HepG2 (cell line): ENCODE results near the gene WDR54. TPM values are rescaled to one million over a fixed set of nuclear protein-coding genes. Genes with fewer than 3 reads are reported as not detected.

Source experiments
- ATAC-seq: fragments of 200-7000 bp; cut with Tn5 transposase; 3 replicates; pipeline ENCODE4 v1.9.1; 2020; ENCODE audit warnings: mild to moderate bottlenecking, moderate library complexity
- BruUV-seq: library from RNA; stranded (reverse); fragments of 400-500 nt; replicated peaks from 2 replicates; lab custom pipeline; 2021; lab: Mats Ljungman, UMichigan
- CTCF ChIA-PET: fragments of 300-600 bp; formaldehyde crosslinking; extraction: SDS; loops from one replicate; lab custom pipeline; 2021; ENCODE audit warnings: low total read pairs, inconsistent platforms, low intra/inter-chr PET ratio; lab: Yijun Ruan, JAX
- POLR2A ChIA-PET: fragments of 350-600 bp; sonication (Branson Sonifier 250); formaldehyde crosslinking; loops from one replicate; lab custom pipeline; 2020; ENCODE audit warnings: antibody characterized with exemption, inconsistent platforms; lab: Yijun Ruan, JAX
- DNase-seq: peaks from one replicate; pipeline ENCODE4 v3.0.0-alpha.2; 2015; ENCODE audit warnings: low spot score
- FAIRE-seq: peaks from 3 replicates; lab custom pipeline; 2011; peaks lifted over from hg19 to GRCh38; lab: Jason Lieb, UNC
- H2AFZ ChIP-seq: one replicate; pipeline ENCODE4 v1.6.1; 2011; ENCODE audit warnings: low read length, inconsistent platforms
- H3K27ac ChIP-seq: fragments of 300-600 bp; 3 replicates; pipeline ENCODE4 v1.8.0; 2011; ENCODE audit warnings: mixed run types, mild to moderate bottlenecking, mixed read lengths, low read length, inconsistent platforms; ENCODE audit not compliant: insufficient read depth; ENCODE audit errors: extremely low read length
- H3K27me3 ChIP-seq, 2 experiments: fragments of 200-600 bp in 1 of 2; 2 replicates in 1 of 2; 3 replicates in 1 of 2; pipeline versions ENCODE4 v1.6.0 to v1.8.0; 2011; ENCODE audit warnings: low read length in 2 of 2, mild to moderate bottlenecking in 2 of 2, moderate library complexity in 2 of 2, inconsistent platforms in 1 of 2; ENCODE audit not compliant: insufficient read depth in 2 of 2, control insufficient read depth in 1 of 2
- H3K36me3 ChIP-seq, 2 experiments: fragments of 200-600 bp in 1 of 2; replicated peaks in 1 of 2; 2 replicates in 1 of 2; 3 replicates in 1 of 2; pipeline versions ENCODE4 v1.5.1 to v1.8.0; 2011; ENCODE audit warnings: low read length in 2 of 2, inconsistent platforms in 1 of 2; ENCODE audit not compliant: insufficient read depth in 2 of 2, control insufficient read depth in 1 of 2
- H3K4me1 ChIP-seq: 2 replicates; pipeline ENCODE4 v1.5.1; 2012; ENCODE audit warnings: low read length, inconsistent platforms; ENCODE audit not compliant: insufficient read depth
- H3K4me2 ChIP-seq: 2 replicates; pipeline ENCODE4 v1.6.0; 2011; ENCODE audit warnings: low read depth, low read length, inconsistent platforms
- H3K4me3 ChIP-seq, 3 experiments: fragments of 200-600 bp in 1 of 3; sonication (generic), shearing (Covaris generic) in 1 of 3; replicated peaks in 1 of 3; 2 replicates each; pipeline ENCODE4 v1.5.1; 2011 to 2016; ENCODE audit warnings: low read length in 3 of 3, inconsistent platforms in 2 of 3, low read depth in 2 of 3, mild to moderate bottlenecking in 2 of 3, control low read depth in 1 of 3, mixed read lengths in 1 of 3; ENCODE audit not compliant: insufficient read depth in 1 of 3
- H3K79me2 ChIP-seq: one replicate; pipeline ENCODE4 v1.6.1; 2011; ENCODE audit warnings: low read length, inconsistent platforms; ENCODE audit not compliant: insufficient read depth
- H3K9ac ChIP-seq: 2 replicates; pipeline ENCODE4 v1.6.0; 2011; ENCODE audit warnings: mild to moderate bottlenecking, low read depth, low read length, inconsistent platforms; ENCODE audit not compliant: insufficient read depth
- H3K9me3 ChIP-seq: 2 replicates; pipeline ENCODE4 v1.5.1; 2012; ENCODE audit warnings: mild to moderate bottlenecking, low read length
- H4K20me1 ChIP-seq: 2 replicates; pipeline ENCODE4 v1.6.0; 2011; ENCODE audit warnings: inconsistent platforms, mild to moderate bottlenecking, low read length, moderate library complexity; ENCODE audit not compliant: insufficient read depth
- FOXA3 ChIP-seq: IDR thresholded peaks from 2 replicates; pipeline ENCODE4 v1.6.1; 2016; ENCODE audit warnings: missing genetic modification reagents, missing compliant biosample characterization
- HOXA9 ChIP-seq: sonication (generic); formaldehyde crosslinking; IDR thresholded peaks from 2 replicates; pipeline ENCODE4 v1.8.1; 2022; ENCODE audit warnings: missing genetic modification reagents, mild to moderate bottlenecking, moderate library complexity, borderline replicate concordance
- SP140L ChIP-seq: sonication (generic); formaldehyde crosslinking; IDR thresholded peaks from 2 replicates; pipeline ENCODE4 v1.4.0; 2020; ENCODE audit warnings: missing genetic modification reagents, borderline replicate concordance
- SRSF4 ChIP-seq: fragments of 200-400 bp; formaldehyde crosslinking; IDR thresholded peaks from one replicate; pipeline ENCODE4 v1.6.1; 2018; ENCODE audit warnings: mild to moderate bottlenecking, low read depth, low read length, moderate library complexity; ENCODE audit not compliant: poor library complexity, severe bottlenecking
- TARDBP ChIP-seq: sonication (generic); formaldehyde crosslinking; IDR thresholded peaks from 2 replicates; pipeline ENCODE4 v1.8.0; 2022; ENCODE audit warnings: mild to moderate bottlenecking, missing genetic modification reagents
- TSC22D2 ChIP-seq: sonication (generic); formaldehyde crosslinking; IDR thresholded peaks from 2 replicates; pipeline ENCODE4 v1.5.1; 2020; ENCODE audit warnings: missing genetic modification reagents, mild to moderate bottlenecking, borderline replicate concordance
- ZBTB20 ChIP-seq: sonication (generic); formaldehyde crosslinking; IDR thresholded peaks from 2 replicates; pipeline ENCODE4 v1.8.1; 2023; ENCODE audit warnings: missing genetic modification reagents, low read depth, mild to moderate bottlenecking, borderline replicate concordance
- ZNF556 ChIP-seq: sonication (generic); formaldehyde crosslinking; IDR thresholded peaks from 2 replicates; pipeline ENCODE4 v1.4.0; 2020; ENCODE audit warnings: mild to moderate bottlenecking, missing genetic modification reagents, borderline replicate concordance
- ZNF713 ChIP-seq: sonication (generic); formaldehyde crosslinking; IDR thresholded peaks from 2 replicates; pipeline ENCODE4 v1.4.0; 2020; ENCODE audit warnings: mild to moderate bottlenecking, missing genetic modification reagents
- ZNF83 ChIP-seq: sonication (generic); formaldehyde crosslinking; IDR thresholded peaks from 2 replicates; pipeline ENCODE4 v1.4.0; 2020; ENCODE audit warnings: missing genetic modification reagents, mild to moderate bottlenecking, borderline replicate concordance
- WGBS: methylation state at CpG from one replicate; pipeline ENCODE4 v1.1.6; 2017; ENCODE audit warnings: low lambda C conversion rate; 5-methylcytosine and 5-hydroxymethylcytosine counted together
- in situ Hi-C: cut with HindIII; loops from 2 replicates; pipeline ENCODE4 v1.10.0; 2017; ENCODE audit warnings: low pct_unique_long_range_greater_than_20kb; ENCODE audit not compliant: extremely low pct_ligation_motif_present
- intact Hi-C: fragments of 100-400 bp; cut with micrococcal nuclease; formaldehyde crosslinking; loops from one replicate; pipeline ENCODE4 v1.10.0; 2022; ENCODE audit not compliant: unreplicated experiment
- polyA plus RNA-seq, 8 experiments: library from polyadenylated mRNA; depleted of rRNA in 3 of 8; stranded (reverse) in 7 of 8; unstranded in 1 of 8; fragments of >200 nt; fragmentation: Illumina TruSeq in 4 of 8; extraction: Trizol in 4 of 8; gene quantifications; 2 replicates each; pipeline versions ENCODE4 v1.2.1 to v1.2.3, GENCODE V29; 2011 to 2016; ENCODE audit warnings: low read depth in 4 of 8, missing spikeins in 1 of 8, mixed read lengths in 1 of 8; ENCODE audit not compliant: insufficient read depth in 1 of 8
- total RNA-seq, 5 experiments: library from RNA; depleted of rRNA; stranded (reverse); fragments of >200 nt; fragmentation: Illumina TruSeq; extraction: Trizol; gene quantifications; 2 replicates each; pipeline ENCODE4 v1.2.3, GENCODE V29; 2016; ENCODE audit warnings: low read depth in 1 of 5
- TF ChIP-seq, protein P1 (sequence below): sonication (generic); formaldehyde crosslinking; conservative IDR thresholded peaks from 2 replicates; pipeline ENCODE4 v1.8.1; 2023; ENCODE audit warnings: missing genetic modification reagents
- TF ChIP-seq, protein P2 (sequence below): sonication (generic); formaldehyde crosslinking; IDR thresholded peaks from 2 replicates; pipeline ENCODE4 v1.4.0; 2020; ENCODE audit warnings: missing genetic modification reagents
- TF ChIP-seq, protein P3 (sequence below): sonication (generic); formaldehyde crosslinking; IDR thresholded peaks from 2 replicates; pipeline ENCODE4 v1.9.0; 2021; ENCODE audit warnings: mild to moderate bottlenecking, missing genetic modification reagents

The WDR54 gene
- total and polyA plus RNA-seq, 2 of the 13 experiments (the other 11 are each of a cell fraction or from before 2014, with no cell fraction given) = 2.0 to 17.3 TPM

DNA sequence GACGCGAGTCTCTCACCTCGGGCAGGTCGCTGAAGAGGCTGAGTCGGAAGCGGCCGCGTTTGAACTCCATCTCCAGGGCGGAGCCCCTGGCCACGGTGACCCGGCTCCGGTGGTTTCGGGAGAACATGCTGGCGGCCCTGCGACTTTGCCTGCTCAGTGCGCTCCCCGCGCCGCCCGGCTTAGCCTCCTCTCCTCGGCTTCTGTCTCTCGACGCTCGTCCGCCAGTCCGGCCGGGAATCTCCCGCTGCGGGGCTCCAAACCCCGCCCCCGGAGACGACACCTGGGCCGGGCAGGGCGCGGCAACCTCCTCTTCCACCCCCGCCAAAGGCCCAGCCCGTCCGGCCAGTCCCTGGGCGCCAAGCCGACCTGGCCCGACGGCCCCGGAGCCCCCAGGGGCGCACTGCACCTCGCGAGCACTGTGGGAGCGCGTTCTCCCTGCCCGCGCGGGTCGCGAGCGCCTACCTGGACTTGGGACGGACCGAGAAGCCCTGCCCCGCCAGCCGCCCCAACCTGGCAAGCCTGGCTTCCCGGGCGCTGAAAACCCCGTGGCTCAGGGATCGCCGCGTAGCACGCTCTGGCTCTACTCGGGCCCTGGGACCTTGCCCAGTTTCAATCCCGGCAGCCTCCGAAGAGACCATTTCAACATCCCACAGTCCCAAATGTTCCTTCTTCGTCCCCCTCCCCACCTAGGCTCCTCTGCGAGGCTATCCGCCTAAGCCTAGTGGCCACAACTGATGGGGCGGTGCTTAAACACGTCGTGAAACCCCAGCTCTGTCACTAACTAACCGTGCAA, 20.4 kb downstream of the WDR54 start, which contains the start of gene RTKN:
TSS of gene RTKN (minus strand) at position 248 of the 793 bp plus-strand sequence. CDS start at position 127, 121 bp downstream.
- Histone ChIP-seq H3K9ac (peak within 1 kb of the TSS; percentile 91), H3K9me3 (no peaks in the 10 kb centered on the region), H3K36me3 (peaks cover 14 to 28% of the 10 kb centered on the region in 2 experiments), H3K4me2 (peak within 1 kb of the TSS; percentile 95), H3K79me2 (peaks cover 51% of the 10 kb centered on the region), H2AFZ (no peak within 1 kb of the TSS), H4K20me1 (peaks cover 34% of the 10 kb centered on the region), H3K27me3 (no peaks in the 10 kb centered on the region; a peak in 1 of 5 replicates), H3K4me1 (peaks cover 68% of the 10 kb centered on the region), H3K4me3 (peak within 1 kb of the TSS; percentile 76 to 94 (median 93)), H3K27ac (peak within 1 kb of the TSS; percentile 91)
- ChIA-PET POLR2A (interaction anchor here (0.9 to 11.6 kb wide), 20 partner anchors 12 to 264 kb away, joined by 3 to 342 read pairs (median 10); partner anchors contain the start of genes AUP1, C2orf81, CCDC142 and DQX1), CTCF (no interaction called here)
- FAIRE-seq (peak; percentile 90), ATAC-seq (peak; percentile 70), DNase-seq (peak; percentile 96)
- under 1% methylated on average over 51 of the region's 75 CpGs for WGBS
- TSS peak; percentile 67 for BruUV-seq
- intact Hi-C loops (loop anchor here (1.0 to 2.0 kb wide), 2 partner anchors 17 to 59 kb away; no protein-coding TSS in a partner anchor), in situ Hi-C loops (no loop called here)
- TF ChIP-seq FOXA3 (CRISPR knock-in tag) (peak; percentile 67; the same call in 1 of the 2 replicates), HOXA9 (CRISPR knock-in tag) (no peak), SRSF4 (no peak), ZNF713 (CRISPR knock-in tag) (no peak), TSC22D2 (CRISPR knock-in tag) (peak; percentile 94; the same call in 1 of the 2 replicates), TARDBP (CRISPR knock-in tag) (peak; percentile 79), ZNF556 (CRISPR knock-in tag) (peak; percentile 95), ZNF83 (CRISPR knock-in tag) (peak; percentile 72; the same call in 1 of the 2 replicates), ZBTB20 (CRISPR knock-in tag) (no peak; the same call in 1 of the 2 replicates), SP140L (no peak; the same call in 1 of the 2 replicates)
- TF ChIP-seq, protein P1, sequence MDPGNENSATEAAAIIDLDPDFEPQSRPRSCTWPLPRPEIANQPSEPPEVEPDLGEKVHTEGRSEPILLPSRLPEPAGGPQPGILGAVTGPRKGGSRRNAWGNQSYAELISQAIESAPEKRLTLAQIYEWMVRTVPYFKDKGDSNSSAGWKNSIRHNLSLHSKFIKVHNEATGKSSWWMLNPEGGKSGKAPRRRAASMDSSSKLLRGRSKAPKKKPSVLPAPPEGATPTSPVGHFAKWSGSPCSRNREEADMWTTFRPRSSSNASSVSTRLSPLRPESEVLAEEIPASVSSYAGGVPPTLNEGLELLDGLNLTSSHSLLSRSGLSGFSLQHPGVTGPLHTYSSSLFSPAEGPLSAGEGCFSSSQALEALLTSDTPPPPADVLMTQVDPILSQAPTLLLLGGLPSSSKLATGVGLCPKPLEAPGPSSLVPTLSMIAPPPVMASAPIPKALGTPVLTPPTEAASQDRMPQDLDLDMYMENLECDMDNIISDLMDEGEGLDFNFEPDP (CRISPR knock-in tag) = 0 out of 2 replicates have a peak, but pooled peaks have one; percentile 99
- TF ChIP-seq, protein P2, sequence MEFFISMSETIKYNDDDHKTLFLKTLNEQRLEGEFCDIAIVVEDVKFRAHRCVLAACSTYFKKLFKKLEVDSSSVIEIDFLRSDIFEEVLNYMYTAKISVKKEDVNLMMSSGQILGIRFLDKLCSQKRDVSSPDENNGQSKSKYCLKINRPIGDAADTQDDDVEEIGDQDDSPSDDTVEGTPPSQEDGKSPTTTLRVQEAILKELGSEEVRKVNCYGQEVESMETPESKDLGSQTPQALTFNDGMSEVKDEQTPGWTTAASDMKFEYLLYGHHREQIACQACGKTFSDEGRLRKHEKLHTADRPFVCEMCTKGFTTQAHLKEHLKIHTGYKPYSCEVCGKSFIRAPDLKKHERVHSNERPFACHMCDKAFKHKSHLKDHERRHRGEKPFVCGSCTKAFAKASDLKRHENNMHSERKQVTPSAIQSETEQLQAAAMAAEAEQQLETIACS (CRISPR knock-in tag) = peak; percentile 58; the same call in 1 of the 2 replicates
- TF ChIP-seq, protein P3, sequence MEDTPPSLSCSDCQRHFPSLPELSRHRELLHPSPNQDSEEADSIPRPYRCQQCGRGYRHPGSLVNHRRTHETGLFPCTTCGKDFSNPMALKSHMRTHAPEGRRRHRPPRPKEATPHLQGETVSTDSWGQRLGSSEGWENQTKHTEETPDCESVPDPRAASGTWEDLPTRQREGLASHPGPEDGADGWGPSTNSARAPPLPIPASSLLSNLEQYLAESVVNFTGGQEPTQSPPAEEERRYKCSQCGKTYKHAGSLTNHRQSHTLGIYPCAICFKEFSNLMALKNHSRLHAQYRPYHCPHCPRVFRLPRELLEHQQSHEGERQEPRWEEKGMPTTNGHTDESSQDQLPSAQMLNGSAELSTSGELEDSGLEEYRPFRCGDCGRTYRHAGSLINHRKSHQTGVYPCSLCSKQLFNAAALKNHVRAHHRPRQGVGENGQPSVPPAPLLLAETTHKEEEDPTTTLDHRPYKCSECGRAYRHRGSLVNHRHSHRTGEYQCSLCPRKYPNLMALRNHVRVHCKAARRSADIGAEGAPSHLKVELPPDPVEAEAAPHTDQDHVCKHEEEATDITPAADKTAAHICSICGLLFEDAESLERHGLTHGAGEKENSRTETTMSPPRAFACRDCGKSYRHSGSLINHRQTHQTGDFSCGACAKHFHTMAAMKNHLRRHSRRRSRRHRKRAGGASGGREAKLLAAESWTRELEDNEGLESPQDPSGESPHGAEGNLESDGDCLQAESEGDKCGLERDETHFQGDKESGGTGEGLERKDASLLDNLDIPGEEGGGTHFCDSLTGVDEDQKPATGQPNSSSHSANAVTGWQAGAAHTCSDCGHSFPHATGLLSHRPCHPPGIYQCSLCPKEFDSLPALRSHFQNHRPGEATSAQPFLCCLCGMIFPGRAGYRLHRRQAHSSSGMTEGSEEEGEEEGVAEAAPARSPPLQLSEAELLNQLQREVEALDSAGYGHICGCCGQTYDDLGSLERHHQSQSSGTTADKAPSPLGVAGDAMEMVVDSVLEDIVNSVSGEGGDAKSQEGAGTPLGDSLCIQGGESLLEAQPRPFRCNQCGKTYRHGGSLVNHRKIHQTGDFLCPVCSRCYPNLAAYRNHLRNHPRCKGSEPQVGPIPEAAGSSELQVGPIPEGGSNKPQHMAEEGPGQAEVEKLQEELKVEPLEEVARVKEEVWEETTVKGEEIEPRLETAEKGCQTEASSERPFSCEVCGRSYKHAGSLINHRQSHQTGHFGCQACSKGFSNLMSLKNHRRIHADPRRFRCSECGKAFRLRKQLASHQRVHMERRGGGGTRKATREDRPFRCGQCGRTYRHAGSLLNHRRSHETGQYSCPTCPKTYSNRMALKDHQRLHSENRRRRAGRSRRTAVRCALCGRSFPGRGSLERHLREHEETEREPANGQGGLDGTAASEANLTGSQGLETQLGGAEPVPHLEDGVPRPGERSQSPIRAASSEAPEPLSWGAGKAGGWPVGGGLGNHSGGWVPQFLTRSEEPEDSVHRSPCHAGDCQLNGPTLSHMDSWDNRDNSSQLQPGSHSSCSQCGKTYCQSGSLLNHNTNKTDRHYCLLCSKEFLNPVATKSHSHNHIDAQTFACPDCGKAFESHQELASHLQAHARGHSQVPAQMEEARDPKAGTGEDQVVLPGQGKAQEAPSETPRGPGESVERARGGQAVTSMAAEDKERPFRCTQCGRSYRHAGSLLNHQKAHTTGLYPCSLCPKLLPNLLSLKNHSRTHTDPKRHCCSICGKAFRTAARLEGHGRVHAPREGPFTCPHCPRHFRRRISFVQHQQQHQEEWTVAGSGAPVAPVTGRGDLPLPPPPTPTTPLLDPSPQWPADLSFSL = 0 out of 2 replicates have a peak, but pooled peaks have one; percentile 0
